Peyer's patch (tissue), 4 donors: Measurements from ENCODE around the gene SIX3. TPM values are rescaled to one million over a fixed set of nuclear protein-coding genes. Genes with fewer than 3 reads are reported as not detected.

Experiments used
- DNase-seq, 3 donors: peaks; one replicate each; pipeline ENCODE4 v3.0.0-alpha.2; 2017 to 2019
- H3K27ac ChIP-seq, 4 donors: fragments of 200-600 bp; sonication (generic); one replicate each; pipeline ENCODE4 v1.5.1; 2016 to 2019
- H3K27me3 ChIP-seq, 2 donors: fragments of 200-600 bp; sonication (generic); one replicate each; pipeline ENCODE4 v1.5.1; 2019
- H3K36me3 ChIP-seq, 3 donors: fragments of 200-600 bp; sonication (generic); one replicate each; pipeline ENCODE4 v1.5.1; 2016 to 2019
- H3K4me1 ChIP-seq, 4 donors: fragments of 200-600 bp; sonication (generic); one replicate each; pipeline ENCODE4 v1.5.1; 2016 to 2019
- H3K4me3 ChIP-seq, 4 donors: fragments of 200-600 bp; sonication (generic); 1 replicate in 3 of 4; 2 replicates in 1 of 4; pipeline ENCODE4 v1.5.1; 2016 to 2019; ENCODE audit warnings: mild to moderate bottlenecking in 1 of 4
- H3K9me3 ChIP-seq, 4 donors: fragments of 200-600 bp; sonication (generic); one replicate each; pipeline ENCODE4 v1.5.1; 2016 to 2019; ENCODE audit warnings: mild to moderate bottlenecking in 1 of 4
- CTCF ChIP-seq, 6 experiments: fragments of 450-650 bp in 4 of 6; fragments of 200-600 bp in 2 of 6; sonication (generic) in 1 of 6; IDR thresholded peaks; one replicate each; pipeline ENCODE4 v1.5.1; 2017 to 2019; ENCODE audit warnings: antibody characterized with exemption in 6 of 6, mild to moderate bottlenecking in 3 of 6, moderate library complexity in 1 of 6
- POLR2A ChIP-seq, 2 donors: fragments of 450-650 bp; IDR thresholded peaks; one replicate each; pipeline ENCODE4 v1.5.1; 2017; ENCODE audit warnings: antibody characterized with exemption in 2 of 2, mild to moderate bottlenecking in 2 of 2, moderate library complexity in 2 of 2
- total RNA-seq, 4 donors: library from RNA; depleted of rRNA; stranded (reverse); fragments of >200 nt; gene quantifications; one replicate each; pipeline ENCODE4 v1.1.0, GENCODE V29; 2016

The SIX3 gene
- total RNA-seq, 4 donors from 2014 or later = not detected

DNA sequence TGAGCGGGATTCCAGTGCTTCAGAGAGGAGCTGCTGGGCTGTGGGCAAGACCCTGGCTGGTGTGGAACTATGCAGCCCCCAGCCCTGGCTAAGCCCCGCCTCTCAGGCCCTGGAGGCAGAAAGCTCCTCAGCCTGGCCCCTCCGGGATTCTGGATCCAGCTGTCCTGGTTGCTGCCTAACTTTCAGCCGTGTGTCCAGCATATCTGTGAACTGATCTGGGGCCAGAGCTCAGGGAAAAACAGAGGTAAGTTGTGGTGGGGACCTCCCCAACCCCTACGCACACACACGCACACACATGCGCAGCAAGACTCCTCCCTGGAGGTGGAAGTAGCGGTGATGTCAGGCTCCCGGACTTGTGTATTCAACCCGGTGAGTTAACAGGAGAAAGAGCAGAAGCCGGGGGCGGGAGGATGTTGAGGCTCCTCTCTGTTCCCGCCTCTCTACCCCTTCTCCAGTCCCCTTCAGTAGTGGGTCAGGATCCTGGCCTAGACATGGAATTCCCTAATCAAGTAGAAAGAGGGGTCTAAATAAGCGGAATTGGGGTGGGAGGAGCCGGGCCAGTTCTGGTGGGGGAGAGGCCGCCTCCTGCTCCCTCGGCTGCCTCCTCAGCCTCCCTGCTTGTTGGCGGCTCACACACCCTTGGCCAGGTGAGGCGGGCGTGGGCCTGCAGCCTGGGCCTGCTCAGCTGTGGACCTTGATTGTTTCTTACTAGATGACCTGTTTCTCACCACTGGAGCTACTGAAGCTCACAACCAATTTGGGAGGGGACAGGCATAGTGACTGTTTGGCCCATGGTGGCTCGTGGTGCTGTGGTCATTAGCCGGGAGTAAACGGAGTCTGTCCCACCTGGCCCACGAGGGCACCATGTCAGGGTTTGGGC lies 34.3 kb downstream of the SIX3 start:
- Histone ChIP-seq H3K36me3 (no peaks in the 10 kb centered on the region), H3K4me1 (no peaks in the 10 kb centered on the region), H3K27me3 (no peaks in the 10 kb centered on the region), H3K27ac (no peak overlapping the region), H3K9me3 (no peaks in the 10 kb centered on the region), H3K4me3 (no peak overlapping the region)
- no peak for DNase-seq
- TF ChIP-seq POLR2A (IDR thresholded peaks at IDR 0.05) (no peak), CTCF (IDR thresholded peaks at IDR 0.05) (no peak)

DNA sequence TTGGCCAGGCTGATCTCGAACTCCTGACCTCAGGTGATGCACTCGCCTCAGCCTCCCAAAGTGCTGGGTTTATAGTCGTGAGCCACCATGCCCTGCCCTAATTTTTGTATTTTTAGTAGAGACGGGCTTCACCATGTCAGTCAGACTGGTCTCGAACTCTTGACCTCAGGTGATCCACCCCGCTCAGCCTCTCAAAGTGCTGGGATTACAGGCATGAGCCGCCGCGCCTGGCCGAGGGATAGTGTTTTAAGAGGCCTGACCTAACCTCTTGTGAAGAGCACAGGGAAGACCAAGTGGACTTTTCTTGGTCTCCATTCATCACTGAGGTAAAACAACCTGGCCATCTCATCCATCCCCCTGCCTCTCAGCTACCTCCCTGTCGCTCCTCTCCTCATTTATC lies 38.1 kb downstream of the SIX3 start:
- Histone ChIP-seq H3K36me3 (no peaks in the 10 kb centered on the region), H3K9me3 (no peaks in the 10 kb centered on the region), H3K27me3 (no peaks in the 10 kb centered on the region)

DNA sequence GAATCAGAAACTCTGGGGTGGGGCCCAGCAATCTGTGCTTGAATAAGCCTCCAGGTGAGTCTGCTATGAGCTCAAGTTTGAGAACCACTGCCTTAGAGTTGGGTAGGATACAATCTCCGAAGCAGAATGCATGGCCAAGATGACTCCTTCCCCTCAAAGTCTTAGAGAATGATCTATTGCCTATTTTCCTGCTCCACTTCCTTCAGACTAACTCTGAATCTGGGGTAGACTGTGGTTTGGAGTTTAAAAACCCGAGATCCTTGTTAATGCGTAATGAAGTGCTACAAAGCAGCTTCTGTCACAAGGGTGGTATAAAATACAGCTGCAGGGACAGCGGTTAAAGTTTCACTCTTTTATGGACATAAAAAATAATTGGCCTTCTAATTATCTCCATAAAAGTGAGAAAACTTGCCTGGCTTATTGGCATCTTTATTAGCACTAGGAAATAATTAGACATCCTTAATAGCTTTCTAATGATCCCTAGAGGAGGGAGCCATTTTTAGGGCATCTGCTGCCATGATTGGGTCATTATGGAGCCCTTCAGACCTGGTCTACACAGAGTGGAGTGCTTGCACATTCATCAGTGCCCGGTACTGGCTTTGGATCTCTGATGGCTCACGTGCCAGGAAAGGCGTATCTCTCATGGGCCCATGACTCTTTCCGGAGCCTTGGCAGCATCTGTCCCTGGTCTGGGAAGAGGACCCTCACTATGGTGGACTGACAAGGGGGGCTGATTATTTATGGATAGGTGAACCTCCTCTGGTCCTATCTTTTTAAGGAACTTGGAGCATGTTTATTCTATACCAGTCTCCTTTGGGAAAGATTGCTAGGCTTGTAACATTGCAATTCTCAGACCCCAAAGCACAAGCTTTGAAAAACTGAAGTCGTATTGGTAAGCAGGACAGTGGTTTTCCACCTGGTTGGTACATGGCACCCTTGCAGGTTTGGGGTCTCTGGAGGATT lies 39.5 kb downstream of the SIX3 start:
- TF ChIP-seq CTCF (IDR thresholded peaks at IDR 0.05) (no peak), POLR2A (IDR thresholded peaks at IDR 0.05) (no peak)
- H3K27me3 ChIP-seq = no peaks in the 10 kb centered on the region
- H3K4me3 ChIP-seq = no peak overlapping the region
- no peaks in the 10 kb centered on the region for H3K36me3 ChIP-seq
- no peak for DNase-seq
- H3K27ac ChIP-seq = no peak overlapping the region
- H3K9me3 ChIP-seq = no peaks in the 10 kb centered on the region
- no peaks in the 10 kb centered on the region for H3K4me1 ChIP-seq

More for the DNA sequence above, 38.1 kb downstream of the SIX3 start:
- DNase-seq = no peak
- no peak for TF ChIP-seq CTCF (IDR thresholded peaks at IDR 0.05)
- TF ChIP-seq POLR2A (IDR thresholded peaks at IDR 0.05) = no peak
- Histone ChIP-seq H3K27ac (no peak overlapping the region), H3K4me1 (no peaks in the 10 kb centered on the region), H3K4me3 (no peak overlapping the region)

DNA sequence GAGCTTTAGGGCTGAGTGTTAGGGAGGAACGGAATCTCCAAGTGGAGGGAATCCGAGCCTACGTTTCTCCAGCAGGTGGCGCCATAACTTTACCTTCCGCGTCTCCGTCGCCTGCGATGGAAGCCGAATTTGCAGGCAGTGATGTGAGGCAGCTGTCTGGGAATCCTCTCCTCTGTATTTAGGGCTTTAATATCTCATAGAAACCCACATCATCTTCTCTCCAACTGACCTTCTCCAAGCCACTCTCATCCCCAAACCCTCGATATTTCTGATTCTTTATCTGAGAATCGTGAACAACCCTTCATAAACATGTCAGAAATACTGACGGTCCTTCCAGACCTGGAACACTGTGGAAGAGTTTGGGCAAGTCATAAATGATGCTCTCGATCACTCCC lies 40.2 kb downstream of the SIX3 start:
- no peak for TF ChIP-seq POLR2A (IDR thresholded peaks at IDR 0.05)
- peak in 5 of 6 experiments; percentile 69 to 85 (median 75) for TF ChIP-seq CTCF (IDR thresholded peaks at IDR 0.05)
- Histone ChIP-seq H3K27ac (no peak overlapping the region), H3K4me1 (no peaks in the 10 kb centered on the region), H3K27me3 (no peaks in the 10 kb centered on the region), H3K36me3 (no peaks in the 10 kb centered on the region), H3K9me3 (no peaks in the 10 kb centered on the region), H3K4me3 (no peak overlapping the region)
- peak; percentile 47 to 86 (median 75) for DNase-seq

DNA sequence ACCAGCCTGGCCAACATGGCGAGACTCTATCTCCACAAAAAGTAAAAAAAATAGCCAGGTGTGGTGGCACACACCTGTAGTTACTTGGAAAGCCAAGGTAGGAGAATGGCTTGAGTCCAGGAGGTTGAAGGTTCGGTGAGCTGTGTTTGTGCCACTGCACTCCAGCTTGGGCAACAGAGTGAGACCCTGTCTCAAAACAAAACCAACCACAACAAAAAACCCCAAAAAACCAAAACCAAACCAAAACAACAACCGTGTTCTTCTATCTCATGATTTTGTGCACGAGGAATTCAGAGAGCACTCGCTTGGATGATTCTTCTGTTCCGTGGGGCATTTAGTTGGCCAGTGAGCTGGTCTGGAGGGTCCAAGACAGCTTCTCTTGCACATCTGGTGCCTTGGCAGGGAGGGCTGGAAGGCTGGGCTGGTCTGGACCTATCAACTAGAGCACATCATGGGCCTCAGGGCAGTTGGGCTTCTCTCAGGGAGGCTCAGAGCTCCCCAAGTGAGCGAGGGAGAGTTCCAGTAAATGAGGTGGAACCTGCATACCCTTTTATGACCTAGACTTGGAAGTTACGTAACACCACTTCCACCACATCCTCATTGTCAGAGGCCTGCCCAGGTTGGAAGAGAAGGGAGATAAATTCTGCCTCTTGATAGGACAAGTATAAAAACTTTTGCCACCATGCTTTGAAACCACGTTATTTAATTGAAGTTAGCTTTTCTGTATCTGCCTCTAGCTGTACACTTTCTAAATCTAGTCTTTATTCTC lies 42.5 kb downstream of the SIX3 start:
- no peak for TF ChIP-seq CTCF (IDR thresholded peaks at IDR 0.05)
- no peak for TF ChIP-seq POLR2A (IDR thresholded peaks at IDR 0.05)
- no peak for DNase-seq
- no peaks in the 10 kb centered on the region for H3K36me3 ChIP-seq
- peaks cover 0 to 6% (median 0%) of the 10 kb centered on the region in 4 donors for H3K9me3 ChIP-seq
- H3K27me3 ChIP-seq = no peaks in the 10 kb centered on the region
- H3K4me1 ChIP-seq = no peaks in the 10 kb centered on the region
- no peak overlapping the region for H3K27ac ChIP-seq
- no peak overlapping the region for H3K4me3 ChIP-seq
